CD4-positive, CD25-positive, alpha-beta regulatory T cell (primary cell): ENCODE data around the gene PDCD7. TPM values are rescaled to one million over a fixed set of nuclear protein-coding genes. Genes with fewer than 3 reads are reported as not detected.

Experiments used
- ATAC-seq, 2 donors: fragments of 150-1000 bp; cut with Tn5 transposase; one replicate each; pipeline ENCODE4 v1.10.0; 2021; ENCODE audit warnings: low read depth in 2 of 2, moderate number of reproducible peaks in 2 of 2, moderate library complexity in 1 of 2
- DNase-seq, 3 donors: peaks; one replicate each; pipeline versions ENCODE4 v3.0.0 to v3.0.0-alpha.2; 2012 to 2022; ENCODE audit warnings: mixed read lengths in 1 of 3
- H3K27ac ChIP-seq: one replicate; pipeline ENCODE4 v1.7.0; 2013; ENCODE audit warnings: mild to moderate bottlenecking, low read length; ENCODE audit not compliant: insufficient read depth, poor library complexity, severe bottlenecking
- H3K27me3 ChIP-seq: one replicate; pipeline ENCODE4 v1.7.0; 2013; ENCODE audit warnings: low read length; ENCODE audit not compliant: control insufficient read depth, insufficient read depth
- H3K36me3 ChIP-seq: one replicate; pipeline ENCODE4 v1.7.0; 2013; ENCODE audit warnings: mild to moderate bottlenecking, low read length, moderate library complexity; ENCODE audit not compliant: control insufficient read depth, insufficient read depth
- H3K4me1 ChIP-seq: 2 replicates; pipeline ENCODE4 v1.7.0; 2013; ENCODE audit warnings: mild to moderate bottlenecking, low read length; ENCODE audit not compliant: insufficient read depth, control insufficient read depth, poor library complexity, severe bottlenecking
- H3K4me3 ChIP-seq: one replicate; pipeline ENCODE4 v1.7.0; 2013; ENCODE audit warnings: low read depth, mild to moderate bottlenecking, low read length, moderate library complexity
- H3K9me3 ChIP-seq, 2 experiments: 1 replicate in 1 of 2; 2 replicates in 1 of 2; pipeline ENCODE4 v1.7.0; 2013; ENCODE audit warnings: low read length in 2 of 2, mild to moderate bottlenecking in 1 of 2, moderate library complexity in 1 of 2; ENCODE audit not compliant: control insufficient read depth in 2 of 2
- H3K27ac Mint-ChIP-seq, 3 donors: one replicate each; pipeline ENCODE4 v1.8.0; 2020 to 2022; ENCODE audit warnings: mild to moderate bottlenecking in 3 of 3, mixed read lengths in 3 of 3, moderate library complexity in 2 of 3
- H3K27me3 Mint-ChIP-seq: one replicate; pipeline ENCODE4 v1.8.0; 2022; ENCODE audit warnings: mild to moderate bottlenecking, mixed read lengths
- H3K36me3 Mint-ChIP-seq: one replicate; pipeline ENCODE4 v1.8.0; 2020; ENCODE audit warnings: mixed read lengths
- H3K4me1 Mint-ChIP-seq, 4 donors: one replicate each; pipeline ENCODE4 v1.8.0; 2020 to 2022; ENCODE audit warnings: mixed read lengths in 4 of 4, mild to moderate bottlenecking in 1 of 4
- H3K4me3 Mint-ChIP-seq, 4 donors: one replicate each; pipeline ENCODE4 v1.8.0; 2020 to 2022; ENCODE audit warnings: mild to moderate bottlenecking in 4 of 4, mixed read lengths in 4 of 4, moderate library complexity in 3 of 4
- H3K9me3 Mint-ChIP-seq, 7 donors: one replicate each; pipeline ENCODE4 v1.8.0; 2020 to 2022; ENCODE audit warnings: mixed read lengths in 7 of 7, mild to moderate bottlenecking in 3 of 7, moderate library complexity in 2 of 7
- polyA plus RNA-seq, 4 donors: library from polyadenylated mRNA; unstranded; fragments of 300-500 nt; fragmentation: Illumina TruSeq; gene quantifications; one replicate each; pipeline ENCODE4 v1.2.3, GENCODE V29; 2021
- total RNA-seq: library from RNA; stranded (reverse); gene quantifications from one replicate; pipeline ENCODE4 v1.2.3, GENCODE V29; 2022

PDCD7 gene
- total and polyA plus RNA-seq, 5 donors from 2014 or later = 12.3 to 37.6 (median 14.6) TPM

GRCh38 chr15:65068403-65068788, 65.2 kb downstream of the PDCD7 start:
- H3K36me3 Mint-ChIP-seq = no peaks in the 10 kb centered on the region
- H3K27me3 Mint-ChIP-seq = peaks cover 38% of the 10 kb centered on the region

GRCh38 chr15:65067645-65068402, 65.8 kb downstream of the PDCD7 start, which contains the start of gene RASL12:
TSS of gene RASL12 (minus strand) at chr15:65067991. CDS start at chr15:65067835, 156 bp downstream.
- no peaks in the 10 kb centered on the region for H3K9me3 Mint-ChIP-seq
- H3K4me1 Mint-ChIP-seq = peaks cover 0 to 12% (median 0%) of the 10 kb centered on the region in 4 donors
- no peak within 1 kb of the TSS for H3K4me3 ChIP-seq
- DNase-seq (no peak), ATAC-seq (no peak)
- H3K27ac ChIP-seq = no peak within 1 kb of the TSS
- H3K36me3 ChIP-seq = no peaks in the 10 kb centered on the region
- H3K27me3 ChIP-seq = peaks cover 14% of the 10 kb centered on the region
- peak within 1 kb of the TSS in 2 of 4 donors; percentile 56 to 69 for H3K4me3 Mint-ChIP-seq
- H3K36me3 Mint-ChIP-seq = no peaks in the 10 kb centered on the region
- peaks cover 41% of the 10 kb centered on the region for H3K27me3 Mint-ChIP-seq
- H3K9me3 ChIP-seq = no peaks in the 10 kb centered on the region
- H3K27ac Mint-ChIP-seq = no peak within 1 kb of the TSS
- H3K4me1 ChIP-seq = no peaks in the 10 kb centered on the region

More at GRCh38 chr15:65068403-65068788, 65.2 kb downstream of the PDCD7 start:
- H3K4me1 ChIP-seq = no peaks in the 10 kb centered on the region
- peaks cover 14% of the 10 kb centered on the region for H3K27me3 ChIP-seq
- no peaks in the 10 kb centered on the region for H3K36me3 ChIP-seq
- Mint-ChIP-seq H3K9me3 (no peaks in the 10 kb centered on the region), H3K27ac (no peak overlapping the region), H3K4me3 (peak overlapping the region in 2 of 4 donors; percentile 35 to 56), H3K4me1 (peaks cover 0 to 12% (median 0%) of the 10 kb centered on the region in 4 donors)
- no peak overlapping the region for H3K27ac ChIP-seq
- no peak overlapping the region for H3K4me3 ChIP-seq
- DNase-seq (no peak), ATAC-seq (no peak)
- H3K9me3 ChIP-seq = no peaks in the 10 kb centered on the region

Other genes starting within 250 kb of the PDCD7 start
- gene ANKDD1A, start 221.9 kb downstream of the PDCD7 start, total RNA-seq = 12.4 TPM
- gene ANKDD1A, start 221.9 kb downstream of the PDCD7 start, polyA plus RNA-seq = 1 to 10 TPM in 2 of 4 donors, under 1 TPM in 2; 0.35 to 5.4 (median 0.83) TPM
- gene SPG21, start 143.9 kb downstream of the PDCD7 start, total RNA-seq = 46.9 TPM
- gene SPG21, start 143.9 kb downstream of the PDCD7 start, polyA plus RNA-seq = 100 to 1,000 TPM; 126 to 146 (median 136) TPM
- 6.1 TPM for gene MTFMT, start 104.2 kb downstream of the PDCD7 start, total RNA-seq
- 10 to 100 TPM; 18.7 to 26.9 (median 19.9) TPM for gene MTFMT, start 104.2 kb downstream of the PDCD7 start, polyA plus RNA-seq
- gene SLC51B, start 88.4 kb downstream of the PDCD7 start, total RNA-seq = not detected
- gene SLC51B, start 88.4 kb downstream of the PDCD7 start, polyA plus RNA-seq = not detected
- gene RASL12, start 65.8 kb downstream of the PDCD7 start, total RNA-seq = not detected
- gene RASL12, start 65.8 kb downstream of the PDCD7 start, polyA plus RNA-seq = not detected
- gene KBTBD13, start 57.1 kb downstream of the PDCD7 start, total RNA-seq = not detected
- not detected for gene KBTBD13, start 57.1 kb downstream of the PDCD7 start, polyA plus RNA-seq
- gene UBAP1L, start 18.6 kb downstream of the PDCD7 start, total RNA-seq = 10.1 TPM
- under 1 TPM in 3 of 4 donors, not detected in 1; 0.08 to 0.42 (median 0.21) TPM for gene UBAP1L, start 18.6 kb downstream of the PDCD7 start, polyA plus RNA-seq
- gene CLPX, start 51.5 kb upstream of the PDCD7 start, total RNA-seq = 39.8 TPM
- 10 to 100 TPM; 31.2 to 37.5 (median 35.7) TPM for gene CLPX, start 51.5 kb upstream of the PDCD7 start, polyA plus RNA-seq
- 0.52 TPM for gene CILP, start 77.7 kb upstream of the PDCD7 start, total RNA-seq
- not detected for gene CILP, start 77.7 kb upstream of the PDCD7 start, polyA plus RNA-seq
- gene PARP16, start 153.1 kb upstream of the PDCD7 start, total RNA-seq = 14.9 TPM
- gene PARP16, start 153.1 kb upstream of the PDCD7 start, polyA plus RNA-seq = 10 to 100 TPM; 20.4 to 25.9 (median 22.3) TPM
- gene RNU5A-1, start 162.2 kb upstream of the PDCD7 start, total RNA-seq = not detected
- gene RNU5A-1, start 162.2 kb upstream of the PDCD7 start, polyA plus RNA-seq = not detected
- not detected for gene RNU5B-1, start 170.9 kb upstream of the PDCD7 start, total RNA-seq
- not detected for gene RNU5B-1, start 170.9 kb upstream of the PDCD7 start, polyA plus RNA-seq
- not detected for gene IGDCC3, start 244.2 kb upstream of the PDCD7 start, total RNA-seq
- gene IGDCC3, start 244.2 kb upstream of the PDCD7 start, polyA plus RNA-seq = not detected